Measurements from ENCODE around the gene NFS1.
A peak's percentile ranks its signal among the peaks of the same experiment; 100 is the strongest.
"Not testable (repeated sequence)": the region's sequence is repeated elsewhere in the genome, so short reads cannot be mapped to it uniquely, and the experiment has no call there.

The NFS1 gene

DNA sequence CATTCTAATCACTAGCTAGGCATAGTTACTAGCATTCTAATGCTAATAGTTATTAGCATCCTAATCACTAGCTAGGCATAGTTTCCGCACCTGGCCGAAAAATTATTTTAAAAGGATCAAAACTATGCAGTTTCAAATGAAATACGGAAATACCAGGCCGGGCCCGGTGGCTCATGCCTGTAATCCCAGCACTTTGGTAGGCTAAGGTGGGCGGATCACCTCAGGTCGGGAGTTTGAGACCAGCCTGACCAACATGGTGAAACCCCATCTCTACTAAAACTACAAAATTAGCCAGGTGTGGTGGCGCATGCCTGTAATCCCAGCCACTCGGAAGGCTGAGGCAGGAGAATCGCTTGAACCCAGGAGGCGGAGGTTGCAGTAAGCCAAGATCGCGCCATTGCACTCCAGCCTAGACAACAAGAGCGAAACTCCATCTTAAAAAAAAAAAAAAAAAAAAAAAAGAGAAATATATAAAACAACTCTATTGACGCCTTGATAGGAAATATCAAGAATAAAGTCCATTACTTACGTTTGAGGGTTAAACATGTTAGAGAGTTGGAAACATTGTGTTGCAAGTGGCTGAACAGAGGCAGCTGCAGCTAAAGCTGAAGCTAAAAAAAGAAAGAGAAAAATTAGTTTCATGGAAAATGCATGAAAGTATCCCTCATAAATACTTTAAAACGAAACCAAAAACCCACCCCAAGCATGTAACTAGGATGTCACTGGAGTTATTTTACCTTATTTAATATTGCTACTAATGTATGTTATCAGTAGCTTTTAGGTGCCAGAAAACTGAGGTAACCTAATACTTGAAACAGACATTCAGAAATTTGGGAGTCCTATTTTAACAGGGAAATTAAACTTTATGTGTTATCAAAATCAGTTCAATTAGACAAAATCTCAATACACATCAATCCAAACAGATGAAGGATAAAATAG, 7.7 kb upstream of the NFS1 start:
- not testable (repeated sequence) for DNase-seq

DNA sequence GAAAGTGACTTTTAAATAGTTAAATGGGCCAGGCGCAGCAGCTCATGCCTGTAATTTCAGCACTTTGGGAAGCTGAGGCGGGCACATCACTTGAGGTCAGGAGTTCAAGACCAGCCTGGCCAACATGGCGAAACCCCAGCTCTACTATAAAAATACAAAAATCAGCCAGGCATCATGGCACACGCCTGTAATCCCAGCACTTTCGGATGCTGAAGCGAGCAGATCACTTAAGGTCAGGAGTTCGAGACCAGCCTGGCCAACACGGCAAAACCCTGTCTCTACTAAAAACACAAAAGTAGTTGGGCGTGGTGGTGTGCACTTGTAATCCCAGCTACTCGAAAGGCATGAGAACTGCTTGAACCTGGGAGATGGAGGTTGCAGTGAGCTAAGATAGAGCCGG, 6.7 kb upstream of the NFS1 start:
- DNase-seq, result not testable (repeated sequence)

DNA sequence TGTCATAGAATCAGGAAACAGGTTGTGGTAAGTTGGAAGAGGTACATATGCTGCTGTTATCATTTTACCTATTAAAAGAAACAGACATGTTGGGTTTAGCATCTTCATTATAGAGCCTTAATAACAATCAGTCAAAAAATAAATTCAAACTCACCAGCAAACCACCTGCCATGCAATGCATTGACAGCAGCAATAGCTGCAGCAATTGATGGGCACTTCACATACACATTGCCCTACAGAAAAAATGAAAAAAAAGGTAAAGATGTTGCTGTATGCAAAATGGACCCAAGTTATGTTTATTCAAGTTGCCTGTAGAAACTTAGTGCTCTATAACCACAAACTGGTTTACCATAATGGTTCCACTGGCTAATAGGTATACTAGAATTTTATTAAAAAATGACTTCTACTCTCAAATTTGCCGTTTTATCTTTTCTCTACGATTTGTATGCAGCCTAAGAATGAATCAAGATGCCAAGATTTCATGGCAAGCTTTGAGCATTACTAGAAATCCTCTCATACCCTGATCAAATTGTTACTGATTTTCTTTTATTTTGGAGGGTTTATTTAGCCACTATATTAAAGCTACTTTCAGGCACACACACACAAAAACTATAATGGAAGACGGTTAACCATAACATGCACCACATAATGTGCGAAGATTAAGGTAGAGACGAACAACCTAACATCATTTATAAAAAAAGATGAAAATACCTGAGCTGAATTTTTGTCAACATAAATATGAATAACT, 5.5 kb upstream of the NFS1 start:
- no peak for DNase-seq

DNA sequence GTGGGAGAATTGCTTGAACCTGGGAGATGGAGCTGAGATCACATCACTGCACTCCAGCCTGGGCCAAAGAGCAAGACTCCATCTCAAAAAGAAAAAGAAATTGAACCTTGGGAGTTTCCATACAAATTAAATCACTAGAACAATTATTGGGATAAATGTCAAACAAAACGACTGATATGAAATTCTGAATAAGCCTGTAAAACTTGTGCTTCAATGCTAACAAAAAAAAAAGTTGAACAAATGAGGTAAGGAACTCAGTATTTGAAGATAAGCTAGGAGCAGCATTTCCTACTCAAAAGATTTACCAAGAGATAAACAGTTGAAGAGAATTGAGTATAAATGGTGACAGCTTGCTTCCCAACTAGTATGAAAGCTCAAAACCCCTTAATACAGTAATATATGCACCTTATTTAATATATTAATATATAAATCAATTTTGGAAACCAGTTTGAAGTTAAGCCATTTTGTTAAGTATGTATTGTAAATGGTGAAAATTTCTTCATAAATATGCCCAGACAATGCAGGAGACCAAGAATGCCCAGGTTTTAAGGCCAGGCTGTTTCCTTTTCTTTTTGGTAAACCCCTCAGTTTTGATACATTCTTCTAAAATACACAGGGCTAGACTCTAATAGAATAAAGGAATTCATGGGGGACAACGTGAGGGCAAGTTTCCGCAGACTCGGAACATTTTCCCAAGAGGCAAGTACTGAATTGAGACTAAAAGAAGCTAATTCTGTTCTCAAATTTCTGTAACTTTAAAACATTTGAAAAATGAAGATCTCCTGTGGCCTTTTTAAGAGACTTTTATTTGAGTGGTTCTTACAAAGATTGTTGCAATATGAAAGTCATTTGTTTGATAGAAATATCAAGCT, 3.9 kb upstream of the NFS1 start:
- DNase-seq, result no peak

DNA sequence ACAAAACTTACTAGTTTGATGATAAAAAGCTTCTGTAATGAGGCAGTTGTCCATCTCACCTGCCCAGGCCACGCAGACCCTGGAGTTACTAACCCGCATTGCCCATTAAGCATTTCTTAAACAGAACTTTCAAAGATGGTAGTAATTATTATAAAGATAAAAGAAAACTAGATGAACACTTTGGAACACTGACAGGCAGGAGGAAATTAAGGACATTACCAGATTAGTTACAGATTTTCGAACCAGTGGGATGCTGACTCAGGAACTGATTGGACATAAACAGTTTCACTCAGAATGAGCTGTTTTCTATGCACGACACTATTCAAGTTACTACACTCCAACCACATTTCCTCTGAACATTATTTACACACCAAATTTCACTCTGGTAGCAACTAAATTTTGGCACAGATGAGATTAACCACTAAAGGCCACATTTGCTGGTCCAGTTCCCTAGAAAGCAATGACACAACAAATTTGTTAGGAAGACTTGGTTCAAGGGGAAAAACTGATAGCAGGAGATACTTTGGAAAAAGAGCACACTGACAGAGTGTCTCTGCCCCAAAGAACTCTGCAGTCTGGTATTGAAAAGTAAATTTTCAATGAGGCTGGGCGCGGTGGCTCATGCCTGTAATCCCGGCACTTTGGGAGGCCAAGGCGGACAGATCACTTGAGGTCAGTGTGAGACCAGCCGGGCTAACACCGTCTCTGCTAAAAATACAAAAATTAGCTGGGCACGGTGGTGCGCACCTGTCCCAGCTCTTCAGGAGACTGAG, 3.1 kb upstream of the NFS1 start:
- DNase-seq, result no peak

DNA sequence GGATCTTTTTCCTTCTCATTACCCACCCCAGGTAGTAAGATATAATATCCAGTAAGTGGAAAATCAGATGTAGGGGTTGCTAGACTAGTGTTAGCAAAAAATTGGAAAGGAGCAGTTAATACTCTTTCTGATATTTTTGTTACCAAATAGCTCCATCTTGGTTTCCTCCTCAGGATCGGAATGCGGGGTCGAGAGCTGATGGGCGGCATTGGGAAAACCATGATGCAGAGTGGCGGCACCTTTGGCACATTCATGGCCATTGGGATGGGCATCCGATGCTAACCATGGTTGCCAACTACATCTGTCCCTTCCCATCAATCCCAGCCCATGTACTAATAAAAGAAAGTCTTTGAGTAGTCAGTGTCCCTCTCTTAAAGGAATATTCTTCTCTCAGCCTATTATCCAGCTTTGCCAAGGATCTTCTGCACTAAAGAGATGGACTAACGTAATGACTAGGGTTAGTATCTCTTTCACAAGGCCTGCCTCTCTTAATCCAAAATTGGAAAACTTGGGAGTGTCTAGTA, 1.5 kb upstream of the NFS1 start:
- DNase-seq, result no peak

DNA sequence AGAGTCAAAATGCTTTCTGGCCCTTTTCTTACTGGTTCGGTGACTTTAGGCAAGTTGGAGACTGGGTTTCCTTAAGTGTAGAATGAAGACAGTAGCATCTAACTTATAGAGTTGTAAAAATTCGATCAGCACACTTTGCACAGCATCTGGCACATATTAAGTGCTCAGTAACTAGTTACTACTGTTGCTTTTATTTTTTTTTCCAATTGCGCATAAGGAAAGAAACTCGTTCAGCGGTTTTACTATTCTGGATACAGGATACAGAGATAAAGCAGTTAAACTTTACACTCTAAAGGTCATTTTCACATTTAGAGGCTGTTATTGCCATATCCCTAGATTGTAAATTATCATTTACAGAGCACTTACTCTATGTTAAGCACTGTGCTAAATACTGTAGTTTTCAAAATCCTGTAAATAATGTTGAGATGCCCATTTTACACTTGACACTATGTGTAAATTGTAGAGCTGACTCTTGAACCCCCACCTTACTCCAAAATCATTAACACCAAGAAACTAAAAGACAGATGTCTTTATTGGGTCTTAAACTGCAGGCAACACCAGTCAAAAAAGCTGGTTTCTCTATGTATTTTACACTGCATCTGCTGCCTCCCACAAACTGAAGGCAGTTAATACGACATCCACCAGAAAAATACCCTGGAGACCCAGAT, 939 bp upstream of the NFS1 start:
- DNase-seq, result no peak

DNA sequence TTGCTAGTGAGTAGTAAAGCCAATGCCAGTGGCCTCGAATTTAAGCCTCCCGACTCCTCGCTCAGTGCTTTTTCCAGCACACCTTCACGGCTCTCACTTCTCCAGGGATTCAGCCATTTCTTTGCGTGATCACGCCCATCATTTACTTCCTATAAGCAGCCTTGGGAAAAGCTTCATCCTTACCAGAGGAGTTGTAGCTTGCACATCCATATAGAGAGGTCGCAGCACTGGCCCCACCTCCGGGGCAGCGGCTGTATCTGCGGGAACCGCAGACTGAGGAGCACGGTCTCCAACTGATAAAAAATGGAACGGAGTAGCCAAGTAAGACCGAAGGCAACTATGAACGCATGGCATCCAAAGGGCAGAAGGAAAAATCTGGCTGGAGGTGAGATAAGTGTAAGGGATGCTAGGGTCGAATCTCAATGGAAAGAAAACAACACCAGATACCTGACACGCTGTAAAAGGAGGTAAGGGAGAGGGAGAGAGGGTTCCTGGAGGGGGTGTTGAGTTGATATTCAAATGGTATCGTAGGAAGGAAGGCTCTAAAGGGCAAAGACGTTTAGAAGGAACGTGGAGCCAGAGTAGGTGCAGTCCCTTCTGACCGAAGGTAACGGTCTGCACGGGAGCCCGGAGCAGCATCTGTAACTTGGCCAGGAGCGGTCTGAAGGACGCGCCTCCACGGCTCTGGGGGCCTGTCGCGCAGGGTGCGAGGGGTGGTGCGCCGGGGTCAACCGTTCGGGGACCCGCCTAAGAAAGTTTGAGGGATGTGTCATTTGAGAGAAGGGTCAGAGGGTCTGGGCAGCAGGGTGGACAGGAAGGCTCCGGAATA, 640 bp downstream of the NFS1 start:
- DNase-seq, result peak in 1 of 2 donors; percentile 23

DNA sequence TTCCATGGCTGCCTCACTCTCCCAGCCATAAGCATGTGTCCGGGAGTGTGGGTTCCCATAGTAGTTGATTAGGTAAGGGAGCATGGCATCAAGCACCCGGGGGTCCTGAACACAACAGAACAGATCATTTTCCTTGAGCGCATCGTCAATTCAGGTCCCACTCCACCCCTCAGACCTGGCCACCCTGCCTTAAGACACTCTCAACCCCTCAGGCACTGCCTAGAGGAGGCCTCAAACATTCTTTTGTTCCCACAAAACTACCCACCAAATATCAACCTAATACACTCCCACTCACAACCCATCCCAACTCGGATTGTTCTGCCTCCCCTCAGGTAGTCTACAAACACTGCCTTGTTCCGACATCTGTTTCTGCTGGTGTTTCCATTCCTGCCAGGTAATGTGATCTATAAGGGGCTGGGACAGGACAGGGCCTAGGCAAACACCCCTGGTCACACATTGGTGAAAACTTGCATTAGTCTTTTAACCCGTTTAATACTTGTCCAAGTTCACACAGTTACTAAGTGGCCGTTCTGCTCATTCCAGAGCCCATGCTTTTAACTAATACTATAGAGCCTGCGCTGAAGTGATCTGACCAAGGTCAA, 1.4 kb downstream of the NFS1 start:
- DNase-seq, result no peak

DNA sequence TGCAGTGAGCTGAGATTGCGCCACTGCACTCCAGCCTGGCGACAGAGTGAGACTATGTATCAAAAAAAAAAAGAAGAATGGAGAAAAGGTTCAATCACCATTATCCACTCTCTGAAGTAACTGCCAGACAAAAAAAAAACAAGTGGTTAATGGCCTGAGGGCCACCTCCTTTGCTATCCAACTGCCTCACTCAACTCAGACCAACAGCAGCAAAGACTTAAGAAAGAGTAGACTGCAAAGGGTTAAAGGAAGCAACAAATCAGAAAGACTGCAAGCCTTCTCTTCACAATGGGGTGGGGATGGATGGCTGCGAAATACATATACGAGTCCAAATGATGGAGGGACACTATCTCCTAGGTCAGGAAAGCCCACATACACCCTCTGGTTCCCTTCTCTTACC, 3.2 kb downstream of the NFS1 start:
- DNase-seq, result no peak

DNA sequence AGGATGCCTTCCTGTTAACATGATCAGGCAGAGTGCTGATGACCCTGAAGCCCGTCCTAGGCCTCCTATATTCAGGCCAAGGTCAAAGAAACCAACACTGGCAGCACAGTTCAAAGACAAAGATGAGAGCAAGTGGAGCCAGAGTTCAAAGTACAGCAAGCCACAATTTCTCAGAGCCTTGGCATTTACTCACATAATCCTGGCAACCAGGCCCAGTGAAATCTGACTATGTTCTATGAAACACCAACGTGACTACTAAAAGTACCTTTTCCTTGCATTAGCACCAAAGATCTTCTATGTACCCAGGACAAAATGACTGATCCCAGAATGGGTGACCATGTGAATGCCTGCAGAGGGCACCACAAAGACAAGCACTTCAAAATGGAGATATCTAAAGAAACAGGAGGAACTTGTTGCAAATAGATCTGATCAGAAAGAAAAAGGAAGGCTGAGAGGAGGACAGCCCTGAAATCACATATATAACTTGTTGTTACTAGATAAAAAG, 3.9 kb downstream of the NFS1 start:
- DNase-seq, result no peak

DNA sequence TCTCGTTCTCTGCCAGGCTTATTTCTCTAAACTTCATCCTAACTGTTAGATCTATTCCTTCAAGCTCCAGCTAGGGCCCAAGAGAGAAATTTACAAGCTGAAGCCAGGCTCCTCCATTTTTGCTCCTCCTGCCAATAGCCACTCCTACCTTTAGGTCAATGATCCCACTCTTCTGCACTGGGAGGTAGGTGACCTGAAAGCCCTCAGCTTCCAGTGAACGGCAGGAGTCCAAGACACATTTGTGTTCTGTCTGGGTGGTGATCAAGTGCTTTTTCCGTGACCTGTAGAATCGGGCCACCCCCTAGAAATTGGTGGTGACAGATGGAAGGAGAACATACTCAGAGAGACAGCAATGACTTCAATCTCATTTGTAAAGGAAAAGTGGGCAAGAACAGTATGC, 8.9 kb downstream of the NFS1 start:
- no peak for DNase-seq

DNA sequence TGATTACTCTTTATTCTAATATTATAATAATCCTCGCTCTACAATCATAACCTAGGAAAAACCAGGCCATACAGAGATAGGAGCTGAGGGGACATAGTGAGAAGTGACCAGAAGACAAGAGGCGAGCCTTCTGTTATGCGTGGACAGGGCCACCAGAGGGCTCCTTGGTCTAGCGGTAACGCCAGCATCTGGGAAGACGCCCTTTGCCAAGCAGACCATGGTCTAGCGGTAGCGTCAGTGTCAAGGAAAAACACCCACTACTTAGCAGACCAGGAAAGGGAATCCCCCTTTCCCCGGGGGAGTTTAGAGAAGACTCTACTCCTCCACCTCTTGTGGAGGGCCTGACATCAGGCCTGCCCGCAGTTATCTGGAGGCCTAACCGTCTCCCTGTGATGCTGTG, 12.3 kb downstream of the NFS1 start:
- not testable (repeated sequence) for DNase-seq

DNA sequence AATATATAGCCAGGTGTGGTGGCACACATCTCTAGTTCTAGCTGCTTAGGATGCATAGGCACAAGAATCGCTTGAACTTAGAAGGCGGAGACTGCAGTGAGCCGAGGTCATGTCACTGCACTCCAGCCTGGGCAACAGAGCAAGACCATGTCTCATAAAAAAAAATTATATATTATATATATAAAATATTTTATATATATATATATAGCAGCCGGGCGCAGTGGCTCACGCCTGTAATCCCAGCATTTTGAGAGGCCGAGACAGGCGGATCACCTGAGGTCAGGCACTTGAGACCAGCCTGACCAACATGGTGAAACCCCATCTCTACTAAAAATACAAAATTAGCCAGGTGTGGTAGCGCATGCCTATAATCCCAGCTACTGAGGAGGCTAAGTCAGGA, 13.8 kb downstream of the NFS1 start:
- DNase-seq, result not testable (repeated sequence)

DNA sequence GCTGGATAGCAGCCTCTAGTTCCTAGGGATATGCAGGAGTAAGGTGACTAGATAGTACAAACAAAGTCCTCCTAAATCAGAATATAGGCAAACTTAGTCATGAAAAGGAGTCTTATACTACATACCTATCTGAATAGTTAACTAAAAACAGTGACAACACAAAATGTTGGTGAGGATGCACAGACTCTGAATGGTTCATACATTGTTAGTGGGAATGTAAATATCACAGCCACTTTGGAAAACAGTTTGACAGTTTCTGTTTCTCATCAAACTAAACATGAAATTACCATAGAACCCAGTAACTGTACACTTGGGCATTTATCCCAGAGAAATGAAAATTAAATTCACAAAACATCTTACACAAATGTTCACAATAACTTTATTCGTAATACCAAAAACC, 17.2 kb downstream of the NFS1 start:
- no peak for DNase-seq

DNA sequence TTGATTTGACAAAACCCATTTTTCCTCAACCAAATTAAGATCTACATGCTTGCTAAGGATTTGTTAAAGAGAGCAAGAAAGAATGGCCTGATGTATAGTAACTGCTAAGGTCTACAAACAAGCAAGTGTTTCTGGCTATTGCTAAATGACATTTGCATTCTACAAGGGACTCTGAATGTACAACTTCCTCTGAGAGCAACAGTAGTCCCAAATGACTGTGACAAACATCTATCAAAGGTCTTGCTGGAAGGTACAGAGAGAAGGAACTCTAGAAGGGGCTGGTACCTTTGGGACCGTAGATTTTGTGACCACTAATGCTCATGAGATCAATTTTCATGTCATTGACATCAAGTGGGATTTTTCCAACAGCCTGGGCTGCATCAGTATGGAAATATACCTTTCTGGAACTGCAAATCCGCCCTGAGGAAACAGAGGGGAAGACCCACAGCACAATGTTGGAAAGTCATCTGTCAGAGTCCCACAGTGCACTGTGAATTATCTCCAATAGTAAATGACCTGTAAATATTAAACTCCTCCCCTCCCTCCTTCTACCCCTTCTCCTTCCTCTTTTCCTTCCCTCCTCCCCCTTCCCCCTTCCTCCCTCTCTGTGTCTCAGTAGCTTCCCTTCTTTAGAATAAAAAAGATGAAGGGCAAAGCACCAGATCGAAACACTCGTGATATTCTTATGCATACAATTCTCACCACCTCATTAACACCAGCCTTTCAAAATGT, 18.5 kb downstream of the NFS1 start:
- no peak for DNase-seq

DNA sequence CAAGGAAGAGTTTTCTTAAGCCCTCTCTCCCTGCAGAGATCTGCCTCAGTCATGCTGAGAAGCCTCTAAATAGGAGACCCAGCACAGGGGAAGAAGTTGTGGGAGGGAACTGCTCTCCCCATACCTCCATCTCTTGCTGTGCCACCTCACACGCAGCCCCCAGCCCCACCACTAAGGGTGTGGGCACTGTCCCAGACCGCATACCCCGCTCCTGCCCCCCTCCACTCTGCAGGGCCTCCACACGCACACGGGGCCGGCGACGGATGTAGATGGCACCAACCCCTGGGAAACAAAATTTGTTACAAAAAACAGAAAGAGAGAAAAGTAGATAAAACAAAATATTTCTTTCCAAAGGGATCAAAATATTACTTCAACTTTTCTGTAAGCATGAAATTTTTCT, 24.2 kb downstream of the NFS1 start:
- DNase-seq, result no peak

DNA sequence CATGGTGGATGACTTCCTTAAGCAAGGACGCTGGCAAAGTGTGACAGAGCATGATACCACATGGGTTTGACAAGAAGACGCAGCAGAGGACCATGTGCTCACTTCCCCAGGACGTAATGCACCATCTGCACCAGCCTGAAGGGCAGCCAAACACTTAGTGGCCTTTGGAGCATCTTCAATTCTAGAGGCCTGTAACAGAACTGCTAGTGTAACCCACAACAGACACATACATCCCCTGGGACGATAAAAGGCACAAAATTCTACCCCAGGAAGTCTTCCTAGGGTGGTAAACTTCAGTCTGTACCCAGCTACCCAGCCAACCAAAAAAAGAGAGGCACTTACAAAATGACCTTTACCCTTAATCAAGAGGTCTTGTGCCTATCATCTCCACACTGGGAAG, 25.3 kb downstream of the NFS1 start:
- no peak for DNase-seq

DNA sequence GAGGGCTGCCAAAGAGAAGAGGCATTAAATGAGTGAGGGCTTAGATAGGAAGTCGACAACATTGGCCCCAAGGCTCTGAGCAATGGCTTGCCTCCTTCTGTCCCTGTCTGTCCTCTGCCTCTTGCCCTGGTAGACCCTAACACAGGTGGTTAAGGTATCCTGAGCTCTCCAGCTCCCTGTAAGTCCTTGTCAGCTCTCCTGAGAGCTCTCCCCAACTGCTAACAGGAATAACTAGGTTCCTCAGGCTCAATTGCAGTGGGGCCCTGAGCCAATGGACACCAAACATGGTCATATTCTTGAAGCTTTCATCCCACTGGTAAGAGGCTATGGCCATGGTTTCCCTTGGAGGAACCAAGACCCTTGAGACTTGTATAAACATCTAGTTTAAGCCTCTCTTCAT, 29.5 kb downstream of the NFS1 start:
- DNase-seq, result no peak
